Measurements from ENCODE around the gene RAET1G.
"Not testable (repeated sequence)": the region's sequence is repeated elsewhere in the genome, so short reads cannot be mapped to it uniquely, and the experiment has no call there.

DNA sequence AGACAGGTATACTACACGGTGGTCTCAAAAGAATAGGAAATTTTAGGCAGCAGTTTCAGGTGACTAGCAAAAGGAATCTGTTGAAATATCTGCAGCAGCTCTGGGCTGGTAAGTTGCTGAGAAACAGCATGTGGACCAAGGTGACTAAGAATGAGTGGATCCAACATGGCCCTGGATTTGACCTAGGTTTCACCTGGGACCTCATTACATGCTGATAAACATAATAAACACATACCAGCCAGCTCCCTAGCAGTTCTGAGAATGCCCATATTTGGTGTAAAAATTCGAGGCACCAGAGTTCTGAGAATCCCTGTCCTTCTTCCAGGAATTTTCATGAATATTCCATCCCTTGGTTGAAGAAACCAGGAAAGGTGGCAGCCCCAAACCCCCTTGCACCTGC, 30.5 kb upstream of the RAET1G start:
- TF ChIP-seq, protein P1, sequence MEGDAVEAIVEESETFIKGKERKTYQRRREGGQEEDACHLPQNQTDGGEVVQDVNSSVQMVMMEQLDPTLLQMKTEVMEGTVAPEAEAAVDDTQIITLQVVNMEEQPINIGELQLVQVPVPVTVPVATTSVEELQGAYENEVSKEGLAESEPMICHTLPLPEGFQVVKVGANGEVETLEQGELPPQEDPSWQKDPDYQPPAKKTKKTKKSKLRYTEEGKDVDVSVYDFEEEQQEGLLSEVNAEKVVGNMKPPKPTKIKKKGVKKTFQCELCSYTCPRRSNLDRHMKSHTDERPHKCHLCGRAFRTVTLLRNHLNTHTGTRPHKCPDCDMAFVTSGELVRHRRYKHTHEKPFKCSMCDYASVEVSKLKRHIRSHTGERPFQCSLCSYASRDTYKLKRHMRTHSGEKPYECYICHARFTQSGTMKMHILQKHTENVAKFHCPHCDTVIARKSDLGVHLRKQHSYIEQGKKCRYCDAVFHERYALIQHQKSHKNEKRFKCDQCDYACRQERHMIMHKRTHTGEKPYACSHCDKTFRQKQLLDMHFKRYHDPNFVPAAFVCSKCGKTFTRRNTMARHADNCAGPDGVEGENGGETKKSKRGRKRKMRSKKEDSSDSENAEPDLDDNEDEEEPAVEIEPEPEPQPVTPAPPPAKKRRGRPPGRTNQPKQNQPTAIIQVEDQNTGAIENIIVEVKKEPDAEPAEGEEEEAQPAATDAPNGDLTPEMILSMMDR (IDR thresholded peaks at IDR 0.05) = not testable (repeated sequence)
- not testable (repeated sequence) for TF ChIP-seq POLR2A (IDR thresholded peaks at IDR 0.05)
